Posterior vena cava (tissue), 2 donors: ENCODE results near the gene PDE3A. TPM values are rescaled to one million over a fixed set of nuclear protein-coding genes. Genes with fewer than 3 reads are reported as not detected.

ENCODE experiments used
- DNase-seq: peaks from one replicate; pipeline ENCODE4 v3.0.0-alpha.2; 2020; ENCODE audit warnings: low spot score
- intact Hi-C, 2 donors: fragments of 100-400 bp; cut with DNase I; formaldehyde crosslinking; loops; one replicate each; pipeline versions ENCODE4 v1.14.1 to v1.14.2; 2022 to 2023
- total RNA-seq, 2 donors: library from RNA; stranded (reverse); fragmentation: NEBNext Ultra II Directional; extraction: Animal tissue kit (Norgen Biotek cat#: 25700); gene quantifications; one replicate each; pipeline ENCODE4 v1.2.1, GENCODE V29; 2021
- donor health status: DM: yes; HTN: yes; CAD: no.
- donor health status: DM: yes; HTN: yes; CAD: no.

PDE3A gene
- total RNA-seq, 2 donors from 2014 or later: 52.8 to 59.4 TPM

DNA sequence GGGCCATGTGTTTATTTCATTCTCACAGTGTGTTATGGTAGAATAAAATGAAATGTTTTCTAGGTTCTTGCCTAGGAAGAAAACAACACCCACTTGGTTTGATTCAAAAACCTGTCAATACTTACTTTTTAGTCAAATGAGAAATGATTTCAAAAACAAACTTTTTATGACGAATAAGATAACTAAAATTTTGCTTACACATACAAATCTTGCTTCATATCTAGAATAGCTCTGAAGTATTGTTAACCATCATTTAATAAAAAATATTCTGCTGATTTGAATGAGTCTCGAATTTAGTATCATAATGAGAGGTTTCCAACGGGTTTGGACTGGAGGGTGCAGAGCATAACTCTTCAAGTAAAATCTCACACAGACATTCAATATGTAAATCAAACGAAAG is 350.0 kb downstream of the PDE3A start:
- no peak for DNase-seq
- intact Hi-C loops: no loop called here

DNA sequence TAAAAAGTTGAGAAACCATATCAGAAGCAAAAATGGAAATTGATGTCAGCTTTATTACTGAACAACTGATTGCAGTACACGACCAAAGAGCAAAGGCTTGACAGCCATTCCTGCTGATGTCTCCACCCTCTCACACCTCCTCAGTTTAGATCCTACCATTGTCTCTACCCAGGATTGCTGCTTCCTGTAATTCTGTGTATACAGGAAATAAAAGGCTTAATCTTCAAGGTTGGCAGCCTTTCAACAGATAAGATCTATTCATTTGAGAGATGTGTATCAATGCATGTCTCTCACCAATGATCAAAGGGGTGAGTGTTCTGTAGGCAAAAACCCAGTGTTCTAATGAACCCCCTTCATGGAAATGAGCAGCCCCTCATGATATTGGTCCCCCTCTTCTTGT is 353.8 kb downstream of the PDE3A start:
- intact Hi-C loops: no loop called here
- no peak for DNase-seq

DNA sequence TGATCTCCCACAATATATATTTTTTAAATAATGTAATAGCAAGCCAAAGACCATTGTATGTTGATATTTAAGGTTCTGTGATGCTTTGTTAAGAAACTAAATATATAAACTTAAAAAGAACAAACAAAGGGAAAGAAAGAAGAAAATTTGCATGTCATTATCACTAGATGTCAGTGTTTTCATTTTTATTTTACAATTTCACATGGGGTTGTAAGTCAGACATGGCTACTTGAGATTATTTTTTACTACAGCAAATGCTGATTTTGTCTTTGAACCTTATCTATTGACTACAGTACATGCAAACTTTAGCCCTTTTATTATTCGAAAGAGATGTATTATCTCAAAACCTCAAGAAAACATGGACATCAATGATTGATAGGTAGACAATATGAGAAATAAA is 362.9 kb downstream of the PDE3A start:
- DNase-seq: no peak
- intact Hi-C loops: no loop called here
